Right lobe of liver (tissue), 6 donors: ENCODE data around the gene AGTPBP1. TPM values are rescaled to one million over a fixed set of nuclear protein-coding genes. Genes with fewer than 3 reads are reported as not detected.

Source experiments
- ATAC-seq, 4 donors: fragments of 200-7000 bp; cut with Tn5 transposase; one replicate each; pipeline ENCODE4 v1.9.1; 2020; ENCODE audit warnings: mild to moderate bottlenecking in 4 of 4, moderate library complexity in 4 of 4
- DNase-seq, 3 donors: peaks; one replicate each; pipeline ENCODE4 v3.0.0-alpha.2; 2020
- H3K27ac ChIP-seq, 3 donors: fragments of 200-600 bp; one replicate each; pipeline ENCODE4 v1.8.0; 2022
- H3K27me3 ChIP-seq, 2 donors: fragments of 200-600 bp; one replicate each; pipeline ENCODE4 v1.8.0; 2022
- H3K36me3 ChIP-seq, 4 donors: fragments of 200-600 bp; sonication (generic) in 1 of 4; one replicate each; pipeline versions ENCODE4 v1.5.1 to v1.8.0; 2017 to 2022; ENCODE audit warnings: control low read depth in 1 of 4
- H3K4me1 ChIP-seq, 4 donors: fragments of 200-600 bp; sonication (generic) in 1 of 4; one replicate each; pipeline versions ENCODE4 v1.5.1 to v1.8.0; 2017 to 2022; ENCODE audit warnings: control low read depth in 1 of 4
- H3K4me3 ChIP-seq, 3 donors: fragments of 200-600 bp; one replicate each; pipeline ENCODE4 v1.8.0; 2022
- H3K9me3 ChIP-seq, 4 donors: fragments of 200-600 bp; sonication (generic) in 1 of 4; one replicate each; pipeline versions ENCODE4 v1.5.1 to v1.8.0; 2017 to 2022; ENCODE audit warnings: control low read depth in 1 of 4
- POLR2A ChIP-seq: fragments of 450-650 bp; IDR thresholded peaks from one replicate; pipeline ENCODE4 v1.6.1; 2017; ENCODE audit warnings: antibody characterized with exemption, mild to moderate bottlenecking
- WGBS: methylation state at CpG from one replicate; pipeline ENCODE4 v1.1.6; 2018; ENCODE audit warnings: low coverage, low lambda C conversion rate; ENCODE audit not compliant: insufficient coverage; ENCODE audit errors: missing lambda C conversion rate; 5-methylcytosine and 5-hydroxymethylcytosine counted together
- intact Hi-C, 2 donors: fragments of 100-400 bp; cut with DNase I; formaldehyde crosslinking; loops; one replicate each; pipeline versions ENCODE4 v1.11.2 to v1.14.1; 2022
- total RNA-seq, 6 experiments: library from RNA; depleted of rRNA in 2 of 6; stranded (reverse); fragments of >200 nt in 2 of 6; fragmentation: NEBNext Ultra II Directional in 3 of 6; extraction: Animal tissue kit (Norgen Biotek cat#: 25700) in 3 of 6; gene quantifications; one replicate each; pipeline versions ENCODE4 v1.1.0 to v1.2.4, GENCODE V29; 2016 to 2023
- TF ChIP-seq, protein P1 (sequence below), 4 donors: fragments of 200-600 bp in 3 of 4; fragments of 450-650 bp in 1 of 4; IDR thresholded peaks; one replicate each; pipeline versions ENCODE4 v1.5.1 to v1.8.0; 2016 to 2022; ENCODE audit warnings: antibody characterized with exemption in 4 of 4, mild to moderate bottlenecking in 2 of 4
- donor health status: DM: no; HTN: yes; CAD: no.
- donor health status: DM: no; HTN: no; CAD: no.
- donor health status: DM: no; HTN: no; CAD: no.
- donor health status: DM: no; HTN: yes; CAD: no.
- donor health status: DM: no; HTN: yes; CAD: no.

AGTPBP1 gene
- total RNA-seq, 6 experiments from 2014 or later = 5.1 to 7.7 (median 6.5) TPM

DNA sequence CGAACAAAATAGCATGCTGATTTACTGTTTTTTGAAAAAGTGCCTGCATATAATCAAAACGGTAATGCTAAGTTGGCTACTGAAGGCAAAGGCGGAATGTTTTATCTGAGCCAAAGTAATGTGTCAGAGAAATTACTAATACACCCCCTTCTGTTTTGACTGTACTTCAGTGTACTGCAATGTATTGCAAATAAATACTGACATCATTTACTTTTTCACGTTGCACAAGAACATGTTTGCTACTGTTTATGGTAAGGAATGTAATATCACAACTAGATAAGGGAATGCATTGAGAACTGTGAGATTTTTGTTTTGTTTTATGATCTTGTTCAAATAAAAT, 813 bp upstream of the AGTPBP1 start:
- Histone ChIP-seq H3K27me3 (no peaks in the 10 kb centered on the region), H3K36me3 (no peaks in the 10 kb centered on the region), H3K9me3 (no peaks in the 10 kb centered on the region), H3K4me1 (peaks cover 0 to 5% (median 0%) of the 10 kb centered on the region in 4 donors), H3K4me3 (peak overlapping the region; percentile 62 to 96 (median 95)), H3K27ac (peak overlapping the region; percentile 50 to 75 (median 53))
- ATAC-seq (peak in 1 of 4 donors; percentile 7), DNase-seq (no peak)
- WGBS = 4% methylated on average over 4 of the region's 4 CpGs
- TF ChIP-seq, protein P1, sequence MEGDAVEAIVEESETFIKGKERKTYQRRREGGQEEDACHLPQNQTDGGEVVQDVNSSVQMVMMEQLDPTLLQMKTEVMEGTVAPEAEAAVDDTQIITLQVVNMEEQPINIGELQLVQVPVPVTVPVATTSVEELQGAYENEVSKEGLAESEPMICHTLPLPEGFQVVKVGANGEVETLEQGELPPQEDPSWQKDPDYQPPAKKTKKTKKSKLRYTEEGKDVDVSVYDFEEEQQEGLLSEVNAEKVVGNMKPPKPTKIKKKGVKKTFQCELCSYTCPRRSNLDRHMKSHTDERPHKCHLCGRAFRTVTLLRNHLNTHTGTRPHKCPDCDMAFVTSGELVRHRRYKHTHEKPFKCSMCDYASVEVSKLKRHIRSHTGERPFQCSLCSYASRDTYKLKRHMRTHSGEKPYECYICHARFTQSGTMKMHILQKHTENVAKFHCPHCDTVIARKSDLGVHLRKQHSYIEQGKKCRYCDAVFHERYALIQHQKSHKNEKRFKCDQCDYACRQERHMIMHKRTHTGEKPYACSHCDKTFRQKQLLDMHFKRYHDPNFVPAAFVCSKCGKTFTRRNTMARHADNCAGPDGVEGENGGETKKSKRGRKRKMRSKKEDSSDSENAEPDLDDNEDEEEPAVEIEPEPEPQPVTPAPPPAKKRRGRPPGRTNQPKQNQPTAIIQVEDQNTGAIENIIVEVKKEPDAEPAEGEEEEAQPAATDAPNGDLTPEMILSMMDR (IDR thresholded peaks at IDR 0.05) = no peak
- TF ChIP-seq POLR2A = no peak
- intact Hi-C loops = no loop called here

GRCh38 chr9:85741095-85741874, 469 bp downstream of the AGTPBP1 start:
- DNase-seq (peak in 2 of 3 donors; percentile 55 to 74), ATAC-seq (peak; percentile 32 to 54 (median 51))
- H3K4me3 ChIP-seq = peak overlapping the region; percentile 66 to 96 (median 95)
- TF ChIP-seq POLR2A = no peak
- H3K27me3 ChIP-seq = no peaks in the 10 kb centered on the region
- 0% methylated on average over 5 of the region's 75 CpGs for WGBS
- no peaks in the 10 kb centered on the region for H3K9me3 ChIP-seq
- H3K4me1 ChIP-seq = peaks cover 0 to 5% (median 0%) of the 10 kb centered on the region in 4 donors
- peak overlapping the region; percentile 48 to 89 (median 82) for H3K27ac ChIP-seq
- intact Hi-C loops = no loop called here
- H3K36me3 ChIP-seq = no peaks in the 10 kb centered on the region

DNA sequence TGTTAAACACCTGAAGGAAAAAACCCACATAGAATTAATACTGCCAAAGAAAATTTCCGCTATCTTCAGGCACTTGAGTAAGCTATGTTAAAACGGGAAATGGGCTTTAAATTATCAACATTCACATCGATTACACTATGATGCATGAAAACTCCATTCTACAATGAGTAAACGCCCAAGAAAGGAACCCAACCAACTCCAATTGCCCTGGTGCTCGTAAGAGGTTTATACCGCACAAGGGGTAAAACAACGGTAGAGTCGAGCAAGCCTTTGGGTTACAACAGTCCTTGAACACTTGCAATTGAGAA, 1.0 kb downstream of the AGTPBP1 start:
- DNase-seq (no peak), ATAC-seq (no peak)

DNA sequence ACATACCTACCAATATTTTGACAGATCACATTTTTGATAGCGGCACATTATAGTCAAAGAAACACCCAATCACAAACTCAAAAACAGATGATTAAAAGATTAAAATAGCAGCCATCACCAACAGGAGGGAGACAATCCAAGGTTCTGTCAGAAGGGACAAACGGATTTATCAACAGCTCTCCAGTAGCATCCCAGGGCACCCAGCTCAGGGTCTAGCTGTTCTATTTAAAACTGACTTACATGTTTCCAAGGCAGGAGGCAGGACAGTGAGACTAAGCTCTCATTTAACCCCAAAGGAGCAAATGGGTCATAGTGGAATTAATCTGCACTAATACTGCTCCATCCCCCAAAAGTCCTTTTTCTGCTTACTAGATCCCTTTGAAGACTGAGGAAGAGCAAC, 3.2 kb downstream of the AGTPBP1 start:
- no peaks in the 10 kb centered on the region for H3K36me3 ChIP-seq
- no peak for TF ChIP-seq POLR2A
- TF ChIP-seq, protein P1 (IDR thresholded peaks at IDR 0.05) = no peak
- no peaks in the 10 kb centered on the region for H3K9me3 ChIP-seq
- no peaks in the 10 kb centered on the region for H3K27me3 ChIP-seq
- no peak overlapping the region for H3K27ac ChIP-seq
- H3K4me3 ChIP-seq = no peak overlapping the region
- WGBS = 80% methylated on average over 2 of the region's 2 CpGs
- H3K4me1 ChIP-seq = peaks cover 0 to 5% (median 0%) of the 10 kb centered on the region in 4 donors
- intact Hi-C loops = no loop called here
- no peak for DNase-seq
- no peak for ATAC-seq

More for the DNA sequence above, 1.0 kb downstream of the AGTPBP1 start:
- Histone ChIP-seq H3K36me3 (no peaks in the 10 kb centered on the region), H3K4me1 (peaks cover 0 to 5% (median 0%) of the 10 kb centered on the region in 4 donors), H3K9me3 (no peaks in the 10 kb centered on the region), H3K4me3 (peak overlapping the region; percentile 66 to 96 (median 95)), H3K27ac (peak overlapping the region in 2 of 3 donors; percentile 82 to 89), H3K27me3 (no peaks in the 10 kb centered on the region)
- TF ChIP-seq POLR2A = no peak
- TF ChIP-seq, protein P1 (IDR thresholded peaks at IDR 0.05) = no peak
- 7% methylated on average over 8 of the region's 8 CpGs for WGBS
- intact Hi-C loops = no loop called here

DNA sequence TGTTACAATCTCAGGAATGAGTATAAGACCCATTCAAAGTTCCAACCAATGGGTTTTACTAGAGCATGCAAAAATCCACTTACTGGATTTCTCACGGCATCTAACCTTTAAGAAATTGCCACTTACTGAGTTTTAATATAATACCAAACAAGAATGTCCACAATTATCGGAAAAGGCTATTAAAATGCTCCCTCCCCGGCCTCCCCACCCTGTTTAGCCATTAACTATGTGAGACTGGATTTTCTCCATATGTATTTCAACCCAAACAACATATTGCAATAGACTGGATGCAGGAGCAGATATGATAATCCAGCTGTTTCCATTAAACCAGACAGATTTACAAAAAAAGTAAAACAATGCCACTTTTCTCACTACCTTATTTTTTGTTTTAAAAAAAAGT, 4.1 kb downstream of the AGTPBP1 start:
- TF ChIP-seq POLR2A = no peak
- TF ChIP-seq, protein P1 (IDR thresholded peaks at IDR 0.05) = no peak
- H3K4me1 ChIP-seq = peaks cover 0 to 4% (median 0%) of the 10 kb centered on the region in 4 donors
- intact Hi-C loops = no loop called here
- ATAC-seq (no peak), DNase-seq (no peak)
- WGBS = 91% methylated on average over 3 of the region's 3 CpGs
- no peak overlapping the region for H3K27ac ChIP-seq
- H3K9me3 ChIP-seq = no peaks in the 10 kb centered on the region
- H3K36me3 ChIP-seq = no peaks in the 10 kb centered on the region
- H3K4me3 ChIP-seq = no peak overlapping the region
- H3K27me3 ChIP-seq = no peaks in the 10 kb centered on the region
